Measurements from ENCODE around the gene MKRN1.
"Not testable (repeated sequence)": the region's sequence is repeated elsewhere in the genome, so short reads cannot be mapped to it uniquely, and the experiment has no call there.

Gene MKRN1

DNA sequence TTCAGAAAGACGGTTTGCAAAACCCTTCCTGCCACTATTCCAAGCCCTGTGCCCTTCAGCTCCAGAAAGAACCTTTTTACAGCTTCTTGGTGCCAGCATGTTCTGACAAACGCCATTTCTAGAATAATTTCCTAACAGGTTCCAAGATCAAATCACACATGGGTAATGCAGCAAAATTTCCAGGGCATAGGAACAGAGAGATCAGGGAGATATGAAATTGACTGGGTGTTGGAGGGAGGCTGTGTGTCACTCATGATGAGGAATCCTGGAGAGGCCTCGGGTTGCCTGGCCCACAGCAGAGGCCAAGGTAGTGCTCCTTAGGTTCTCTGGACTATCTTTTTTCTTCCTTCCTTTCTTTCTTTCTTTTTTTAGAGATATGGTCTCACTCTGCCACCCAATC is 45.9 kb downstream of the MKRN1 start:
- DNase-seq: no peak

GRCh38 chr7:140426130-140426529 is 53.2 kb downstream of the MKRN1 start:
- DNase-seq: no peak

GRCh38 chr7:140425718-140426117 is 53.6 kb downstream of the MKRN1 start:
- no peak for DNase-seq

- no peak for DNase-seq
Measured at GRCh38 chr7:140423501-140423900, 55.8 kb downstream of the MKRN1 start.

GRCh38 chr7:140421521-140421920 is 57.8 kb downstream of the MKRN1 start:
- DNase-seq: no peak

DNA sequence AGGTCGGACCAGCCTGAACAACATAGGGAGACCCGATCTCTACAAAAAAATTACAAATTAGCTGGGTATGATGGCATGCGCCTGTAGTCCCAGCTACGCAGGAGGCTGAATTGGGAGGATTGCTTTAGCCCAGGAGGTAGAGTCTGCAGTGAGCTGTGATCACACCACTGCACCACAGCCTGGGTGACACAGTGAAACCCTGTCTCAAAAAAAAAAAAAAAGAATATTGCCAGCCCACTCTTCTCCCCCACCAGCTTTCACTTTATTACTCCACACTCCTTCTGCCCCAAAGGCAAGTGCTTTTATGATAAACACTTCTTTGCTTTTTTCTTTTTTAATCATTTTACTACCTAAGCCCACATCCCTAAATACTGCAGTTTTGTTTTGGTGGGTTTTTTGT is 60.7 kb downstream of the MKRN1 start:
- no peak for DNase-seq

DNA sequence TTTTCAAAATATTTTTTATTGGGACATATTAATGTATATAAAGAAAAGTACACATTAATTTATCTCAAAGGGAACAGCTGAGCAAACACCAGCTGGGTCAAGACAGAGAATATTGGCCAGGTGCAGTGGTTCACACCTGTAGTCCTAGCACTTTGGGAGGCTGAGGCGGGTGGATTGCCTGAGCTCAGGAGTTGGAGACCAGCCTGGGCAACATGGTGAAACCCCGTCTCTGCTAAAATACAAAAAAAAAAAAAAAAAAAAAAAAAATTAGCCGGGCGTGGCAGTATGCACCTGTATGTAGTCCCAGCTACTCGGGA is 61.2 kb downstream of the MKRN1 start:
- DNase-seq: not testable (repeated sequence)

DNA sequence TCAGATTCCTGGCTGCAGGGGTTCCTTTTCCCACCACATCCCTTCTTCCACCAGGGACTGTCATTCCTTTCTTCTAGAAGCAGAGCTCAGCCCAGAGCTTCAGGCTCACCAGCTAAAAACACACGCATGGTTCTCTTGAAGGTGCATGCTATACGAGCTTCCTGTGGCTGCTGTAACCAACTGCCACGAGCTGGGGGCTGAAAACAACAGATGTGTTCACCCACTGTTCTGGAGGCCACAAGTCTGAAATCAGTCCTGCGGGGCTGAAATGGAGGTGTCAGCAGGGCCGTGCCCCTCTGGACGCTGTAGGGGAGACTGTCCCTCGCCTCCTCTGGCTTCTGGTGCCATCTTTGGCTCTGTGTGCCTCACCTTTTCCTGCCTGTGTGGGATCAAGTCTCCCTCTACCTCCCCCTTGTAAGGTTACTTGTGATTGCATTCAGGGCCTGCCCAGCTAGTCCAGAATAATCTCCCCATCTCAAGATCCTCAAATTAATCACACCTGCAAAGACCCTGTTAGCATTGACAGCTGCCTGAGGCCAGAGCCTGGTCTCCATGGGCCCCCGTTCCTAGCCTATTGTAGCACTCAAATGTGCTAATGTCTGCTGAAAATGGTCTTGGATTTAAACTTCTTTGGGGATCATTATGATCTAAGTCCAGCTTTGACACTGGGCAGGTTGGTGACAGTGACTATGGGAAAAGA is 61.7 kb downstream of the MKRN1 start:
- no peak for DNase-seq

DNA sequence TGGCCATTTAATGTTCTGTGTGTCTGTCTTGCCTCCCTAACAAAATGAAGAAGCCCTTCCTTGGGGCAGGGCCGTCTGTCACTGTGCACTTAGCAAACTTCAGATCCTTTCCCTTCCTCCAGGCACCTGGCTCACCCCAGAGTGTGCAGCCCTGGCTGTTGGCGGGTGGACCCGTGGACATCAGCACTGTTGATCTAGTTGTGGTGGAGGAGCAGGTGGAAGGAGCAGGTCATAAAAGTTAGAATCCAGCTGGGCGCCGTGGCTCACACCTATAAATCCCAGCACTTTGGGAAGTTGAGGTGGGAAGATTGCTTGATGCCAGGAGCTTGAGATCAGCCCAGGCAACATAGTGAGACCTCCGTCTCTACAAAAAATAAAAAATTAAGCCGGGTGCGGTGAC is 62.7 kb downstream of the MKRN1 start:
- no peak for DNase-seq

DNA sequence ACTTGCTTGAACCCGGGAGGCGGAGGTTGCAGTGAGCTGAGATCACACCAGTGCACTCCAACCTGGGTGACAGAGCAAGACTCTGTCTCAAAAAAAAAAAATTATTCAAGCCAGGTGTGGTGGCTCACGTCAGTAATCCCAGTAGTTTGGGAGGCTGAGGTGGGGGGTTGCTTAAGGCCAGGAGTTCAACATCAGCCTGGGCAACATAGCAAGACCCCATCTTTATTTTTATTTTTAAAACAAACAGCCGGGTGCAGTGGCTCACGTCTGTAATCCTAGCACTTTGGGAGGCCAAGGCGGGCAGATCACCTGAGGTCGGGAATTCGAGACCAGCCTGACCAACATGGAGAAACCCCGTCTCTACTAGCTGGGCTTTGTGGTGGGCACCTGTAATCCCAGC is 63.5 kb downstream of the MKRN1 start:
- DNase-seq: not testable (repeated sequence)

DNA sequence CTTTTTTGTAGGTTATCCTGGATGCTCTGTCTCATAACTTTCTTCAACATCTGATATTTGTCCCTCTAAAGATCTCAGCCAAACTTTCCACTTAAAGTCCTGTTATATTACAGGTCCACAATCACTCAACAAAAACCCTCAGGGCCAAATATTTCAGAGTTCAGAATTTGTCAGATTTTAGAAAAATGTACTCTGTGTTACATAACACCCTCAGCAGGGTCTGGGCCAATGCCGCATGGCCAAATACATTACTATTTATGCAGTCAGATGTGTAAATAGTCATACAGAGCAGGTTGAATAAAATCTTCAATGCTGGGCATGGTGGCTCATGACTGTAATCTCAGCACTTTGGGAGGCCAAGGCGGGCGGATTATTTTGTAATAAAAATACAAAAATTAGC is 63.9 kb downstream of the MKRN1 start:
- no peak for DNase-seq

DNA sequence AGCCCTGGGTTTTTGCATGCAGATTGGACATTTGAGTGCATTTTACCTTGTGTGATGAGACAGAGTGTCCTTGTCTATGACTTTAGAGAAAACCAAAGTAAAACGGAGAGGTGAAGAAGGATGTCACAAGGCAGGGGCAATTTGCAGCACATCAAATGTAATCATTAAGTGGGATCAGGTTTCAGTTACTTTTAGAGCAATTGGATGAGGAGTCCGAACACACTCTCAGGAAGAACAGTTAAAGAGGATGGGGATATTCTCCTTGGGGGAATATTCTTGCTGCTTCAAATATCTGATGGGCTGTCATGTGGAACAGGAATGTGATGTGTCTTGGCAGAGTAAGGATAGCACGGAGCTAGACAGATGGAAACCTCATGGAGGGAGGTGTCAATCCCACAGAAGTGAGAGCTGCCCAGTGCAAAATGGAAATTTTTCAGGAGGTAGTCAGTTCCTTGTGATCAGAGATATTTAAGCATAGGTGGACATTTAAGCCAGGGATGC is 74.7 kb downstream of the MKRN1 start:
- no peak for DNase-seq

DNA sequence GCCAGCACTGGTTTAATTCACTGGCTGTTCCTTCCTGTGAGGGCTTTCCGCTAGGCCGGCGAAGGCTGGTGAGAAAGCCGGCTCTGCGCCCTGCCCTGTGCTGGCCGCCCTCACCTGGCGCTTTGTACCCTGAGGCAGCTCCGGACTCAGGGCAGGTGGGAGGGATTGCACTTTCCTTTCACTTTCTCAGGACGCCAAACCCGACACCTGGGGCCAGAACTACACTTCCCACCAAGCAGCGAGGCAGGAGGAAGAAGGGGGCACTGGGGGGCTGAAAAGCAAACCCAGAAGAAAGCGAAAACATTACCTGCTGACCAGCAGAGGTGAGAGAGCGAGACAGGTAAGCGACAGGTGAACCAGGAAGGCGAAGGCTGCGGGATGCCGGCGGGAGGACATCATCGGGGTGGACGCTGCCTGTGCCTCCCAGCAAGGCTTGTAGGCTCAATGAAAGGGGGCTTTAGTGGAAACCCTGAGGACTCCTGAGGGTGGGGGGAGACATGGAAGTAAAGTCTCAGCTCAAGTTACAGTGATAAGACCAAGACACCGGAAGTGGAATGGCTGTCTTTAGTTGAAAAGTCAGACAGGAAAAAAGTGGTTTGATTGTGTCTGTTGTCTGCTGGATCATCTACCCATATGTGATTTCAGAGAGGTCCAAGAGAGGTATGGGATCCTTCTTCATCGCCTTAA is 75.3 kb downstream of the MKRN1 start, which contains the start of gene RAB19:
TSS of gene RAB19 (plus strand) at position 181 of the 687 bp plus-strand sequence. CDS start 3,589 bp downstream, outside the sequence.
- DNase-seq: peak; percentile 38
